ENCODE data around the gene ENO1.

- TF ChIP-seq CTCF (IDR thresholded peaks at IDR 0.05) (no peak), POLR2A (IDR thresholded peaks at IDR 0.05) (no peak)
Observed at GRCh38 chr1:8891401-8891800, 12.9 kb upstream of the ENO1 start.
